ENCODE results near the gene GRHPR. TPM values are rescaled to one million over a fixed set of nuclear protein-coding genes. Genes with fewer than 3 reads are reported as not detected.

The GRHPR gene
- 72.5 and 76.5 TPM in 2 replicates for total RNA-seq

DNA sequence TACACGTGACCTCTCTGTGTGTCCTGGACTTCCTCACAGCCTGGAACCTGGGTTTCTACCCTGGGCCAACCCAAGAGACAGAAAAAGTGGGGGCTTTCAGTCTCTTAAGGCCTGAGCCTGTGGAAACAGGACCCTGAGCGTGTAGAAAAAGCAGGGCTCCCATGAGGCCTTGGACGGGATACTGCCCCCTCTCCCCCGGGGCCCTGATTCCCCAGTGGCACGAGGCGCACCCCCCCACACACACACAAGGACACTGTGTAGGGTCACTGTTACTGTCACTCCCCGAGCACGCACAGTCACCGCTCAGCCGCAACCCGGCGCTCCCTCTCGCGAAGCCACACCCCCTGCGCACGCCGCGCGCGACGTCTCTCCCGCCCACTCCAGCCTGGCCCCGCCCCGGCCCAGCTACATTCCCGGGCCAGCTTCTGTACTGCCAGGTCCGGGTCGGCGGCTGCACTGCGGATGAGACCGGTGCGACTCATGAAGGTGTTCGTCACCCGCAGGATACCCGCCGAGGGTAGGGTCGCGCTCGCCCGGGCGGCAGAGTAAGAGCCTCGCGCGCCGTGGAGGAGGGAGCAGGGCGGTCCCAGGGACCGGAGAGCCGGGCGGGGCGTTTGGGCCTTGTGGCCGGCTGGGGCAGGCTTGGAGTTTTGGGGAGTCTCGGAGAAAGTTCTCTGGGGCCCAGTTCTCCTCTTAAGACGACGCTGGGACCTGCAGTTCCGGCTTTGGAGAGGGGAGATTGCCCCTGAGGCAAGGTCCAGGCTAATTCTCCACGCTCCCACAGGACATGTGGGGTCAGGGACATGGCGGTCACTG lies at the start of gene GRHPR:
GRHPR (plus strand) TSS at position 408 of the 816 bp plus-strand sequence; CDS start at position 463, 55 bp downstream.
- Mint-ChIP-seq H3K4me1 (peaks cover 18% of the 10 kb centered on the region), H3K4me3 (peak within 1 kb of the TSS; percentile 96), H3K36me3 (ENCODE audit: low read depth) (peaks cover 15% of the 10 kb centered on the region), H3K27me3 (no peaks in the 10 kb centered on the region), H3K9me3 (no peaks in the 10 kb centered on the region), H3K27ac (peak within 1 kb of the TSS; percentile 97)
- DNase-seq: peak; percentile 97
- intact Hi-C loops (cut with micrococcal nuclease): loop anchor here (1.0 to 5.0 kb wide), 3 partner anchors 43 to 170 kb away; partner anchors contain the start of genes POLR1E, TOMM5 and ZBTB5

DNA sequence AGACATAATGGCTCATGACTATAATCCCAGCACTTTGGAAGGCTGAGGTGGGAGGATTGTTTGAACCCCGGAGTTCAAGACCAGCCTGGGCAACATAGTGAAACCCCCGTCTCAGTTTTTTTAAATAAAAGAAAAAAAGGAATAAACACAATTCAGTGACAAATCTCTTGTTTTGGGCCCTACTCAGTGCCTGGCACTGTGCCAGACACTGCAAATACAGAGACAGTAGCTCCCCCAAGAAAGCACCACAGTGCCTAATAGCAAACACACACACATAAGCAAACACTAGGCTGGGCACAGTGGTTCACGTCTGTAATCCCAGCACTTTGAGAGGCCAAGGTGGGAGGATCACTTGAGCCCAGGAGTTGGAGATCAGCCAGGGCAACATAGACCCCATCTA lies 49.7 kb upstream of the GRHPR start:
- Mint-ChIP-seq H3K9me3 (no peaks in the 10 kb centered on the region), H3K4me1 (peaks cover 3% of the 10 kb centered on the region), H3K4me3 (no peak overlapping the region), H3K27ac (no peak overlapping the region), H3K27me3 (peaks cover 14% of the 10 kb centered on the region), H3K36me3 (ENCODE audit: low read depth) (no peaks in the 10 kb centered on the region)
- DNase-seq: no peak
- intact Hi-C loops (cut with micrococcal nuclease): no loop called here

DNA sequence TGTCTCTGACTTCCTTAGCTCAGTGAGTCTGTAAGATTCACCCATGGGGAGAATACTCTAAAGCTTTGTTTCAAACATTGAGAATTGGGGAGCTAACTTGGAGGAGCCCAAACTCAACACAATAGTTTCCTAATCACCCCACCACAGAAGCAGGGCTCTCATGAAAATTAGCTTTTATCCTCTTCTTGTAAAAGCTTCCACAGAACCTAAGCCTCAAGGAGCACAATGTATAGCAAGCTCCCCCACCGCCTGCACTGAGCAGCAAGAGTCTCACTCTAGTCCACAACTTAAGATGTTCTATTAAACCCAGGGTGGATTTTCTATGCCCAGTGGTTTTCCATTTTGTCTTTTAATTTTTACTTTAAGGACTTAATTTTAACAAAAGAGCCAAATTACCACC lies 48.9 kb upstream of the GRHPR start:
- intact Hi-C loops (cut with micrococcal nuclease): no loop called here
- H3K27ac Mint-ChIP-seq: no peak overlapping the region
- no peaks in the 10 kb centered on the region for H3K9me3 Mint-ChIP-seq
- H3K4me1 Mint-ChIP-seq: peaks cover 3% of the 10 kb centered on the region
- no peak overlapping the region for H3K4me3 Mint-ChIP-seq
- H3K27me3 Mint-ChIP-seq: peaks cover 14% of the 10 kb centered on the region
- DNase-seq: no peak
- no peaks in the 10 kb centered on the region for H3K36me3 Mint-ChIP-seq (ENCODE audit: low read depth)

DNA sequence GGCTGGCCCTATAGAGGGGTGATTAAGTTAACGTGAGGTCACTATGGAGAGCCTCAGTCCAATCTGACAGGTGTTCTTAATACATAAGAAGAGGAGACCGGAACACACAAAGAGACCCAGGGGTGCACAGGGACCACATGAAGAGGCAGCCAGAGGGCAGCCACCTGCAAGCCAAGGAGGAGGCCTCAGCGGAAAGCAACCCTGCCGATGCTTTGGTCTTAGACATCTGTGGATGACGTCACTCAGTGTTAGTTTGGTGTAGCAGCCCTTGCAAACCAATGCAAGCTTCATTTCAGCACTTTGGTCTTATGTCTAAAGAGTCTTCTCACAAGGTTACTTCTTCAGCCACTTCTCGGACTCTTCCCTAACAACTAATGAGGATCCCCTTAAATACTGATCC lies 47.6 kb upstream of the GRHPR start:
- intact Hi-C loops (cut with micrococcal nuclease): no loop called here
- peak; percentile 59 for DNase-seq
- Mint-ChIP-seq H3K36me3 (ENCODE audit: low read depth) (no peaks in the 10 kb centered on the region), H3K27ac (no peak overlapping the region), H3K4me1 (peaks cover 3% of the 10 kb centered on the region), H3K27me3 (peaks cover 17% of the 10 kb centered on the region), H3K4me3 (no peak overlapping the region), H3K9me3 (no peaks in the 10 kb centered on the region)

DNA sequence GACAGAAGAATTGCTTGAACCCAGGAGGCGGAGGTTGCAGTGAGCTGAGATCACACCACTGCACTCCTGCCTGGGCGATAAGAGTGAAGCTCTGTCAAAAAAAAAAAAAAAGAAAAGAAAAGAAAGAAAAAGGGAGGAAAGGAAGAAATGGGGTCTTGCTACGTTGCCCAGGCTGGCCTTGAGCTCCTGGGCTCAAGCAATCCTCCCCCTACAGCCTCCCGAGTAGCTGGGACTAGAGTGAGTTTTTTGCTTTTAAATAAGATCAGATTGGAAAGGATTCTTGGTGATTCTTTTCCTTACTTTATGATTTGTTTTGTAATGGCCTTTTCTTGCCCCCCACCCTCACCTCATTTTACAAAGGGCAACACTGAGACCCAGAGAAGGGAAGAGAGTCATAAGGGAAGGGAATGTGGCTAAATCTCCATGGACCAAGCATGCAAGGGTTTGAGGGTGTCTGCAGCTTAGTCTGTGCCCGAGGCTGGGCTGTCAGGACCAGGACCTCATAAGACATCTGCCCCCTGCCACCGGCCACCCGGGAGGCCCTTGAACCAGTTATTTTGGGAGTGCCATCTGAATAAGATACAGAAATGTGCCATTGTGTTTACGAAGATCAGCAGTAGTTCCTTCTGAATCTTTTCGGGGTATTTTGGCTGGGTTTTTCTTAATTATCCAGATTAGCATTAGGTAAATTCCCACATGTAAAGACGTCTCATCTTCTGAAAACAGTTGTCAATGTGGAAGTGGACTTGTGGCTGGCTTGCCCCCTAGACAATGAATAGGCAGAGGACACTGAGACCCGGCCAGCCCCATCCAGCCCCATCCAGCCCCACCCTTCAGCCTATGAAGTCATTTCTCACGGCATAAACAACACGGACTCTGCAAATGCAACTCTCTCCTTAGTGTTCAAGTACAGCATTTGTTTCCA lies 44.5 kb upstream of the GRHPR start:
- intact Hi-C loops (cut with micrococcal nuclease): no loop called here
- no peaks in the 10 kb centered on the region for H3K9me3 Mint-ChIP-seq
- no peaks in the 10 kb centered on the region for H3K36me3 Mint-ChIP-seq (ENCODE audit: low read depth)
- no peak overlapping the region for H3K27ac Mint-ChIP-seq
- H3K4me1 Mint-ChIP-seq: peaks cover 1% of the 10 kb centered on the region
- no peak for DNase-seq
- H3K27me3 Mint-ChIP-seq: peaks cover 15% of the 10 kb centered on the region
- H3K4me3 Mint-ChIP-seq: no peak overlapping the region

DNA sequence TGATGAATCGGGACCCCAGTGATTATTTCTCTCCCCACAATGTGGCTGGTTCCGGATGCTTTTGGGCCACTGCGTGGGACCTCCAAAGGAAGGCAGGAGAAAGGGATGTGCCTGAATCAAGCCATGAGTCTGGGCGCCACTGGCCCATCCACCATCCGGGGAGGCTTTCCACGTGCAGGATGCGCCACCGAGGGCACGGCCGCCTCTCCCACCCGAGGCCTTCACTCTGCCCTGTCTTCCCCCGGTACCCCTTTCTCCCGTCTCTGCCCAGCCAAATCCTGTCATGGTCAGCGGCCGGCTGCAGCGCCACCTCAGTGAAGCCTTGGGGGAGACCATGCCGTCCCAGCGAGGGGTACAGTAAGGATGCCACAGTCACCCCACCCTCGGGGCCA lies 43.9 kb upstream of the GRHPR start:
- intact Hi-C loops (cut with micrococcal nuclease): no loop called here

DNA sequence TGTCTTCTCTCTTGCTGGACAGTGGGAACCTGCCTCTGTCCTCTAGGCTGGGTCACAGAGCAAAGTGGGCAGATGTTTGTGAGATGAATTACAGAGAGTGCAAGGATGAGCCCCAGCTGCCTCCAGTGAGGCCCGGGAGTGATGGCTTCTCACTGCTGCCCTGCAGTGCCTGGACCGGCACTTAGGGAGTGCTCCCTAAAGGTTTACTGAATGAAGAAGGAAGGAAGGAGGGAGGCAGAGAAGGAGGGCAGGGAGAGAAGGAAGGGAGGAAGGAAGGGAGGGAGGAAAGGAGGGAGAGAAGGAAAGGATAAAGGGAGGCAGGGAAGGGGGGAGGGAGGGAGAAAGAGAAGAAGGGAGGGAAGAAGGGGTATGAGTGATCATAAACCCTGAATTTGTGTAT lies 42.7 kb upstream of the GRHPR start:
- Mint-ChIP-seq H3K27ac (no peak overlapping the region), H3K27me3 (peaks cover 9% of the 10 kb centered on the region), H3K4me3 (no peak overlapping the region), H3K36me3 (ENCODE audit: low read depth) (no peaks in the 10 kb centered on the region), H3K9me3 (no peaks in the 10 kb centered on the region), H3K4me1 (peaks cover under 1% of the 10 kb centered on the region)
- no peak for DNase-seq
- intact Hi-C loops (cut with micrococcal nuclease): no loop called here

More for the DNA sequence above, 43.9 kb upstream of the GRHPR start:
- H3K27me3 Mint-ChIP-seq: peaks cover 12% of the 10 kb centered on the region
- H3K4me1 Mint-ChIP-seq: peaks cover 1% of the 10 kb centered on the region
- H3K36me3 Mint-ChIP-seq (ENCODE audit: low read depth): no peaks in the 10 kb centered on the region
- no peak for DNase-seq
- no peak overlapping the region for H3K4me3 Mint-ChIP-seq
- no peak overlapping the region for H3K27ac Mint-ChIP-seq
- no peaks in the 10 kb centered on the region for H3K9me3 Mint-ChIP-seq

DNA sequence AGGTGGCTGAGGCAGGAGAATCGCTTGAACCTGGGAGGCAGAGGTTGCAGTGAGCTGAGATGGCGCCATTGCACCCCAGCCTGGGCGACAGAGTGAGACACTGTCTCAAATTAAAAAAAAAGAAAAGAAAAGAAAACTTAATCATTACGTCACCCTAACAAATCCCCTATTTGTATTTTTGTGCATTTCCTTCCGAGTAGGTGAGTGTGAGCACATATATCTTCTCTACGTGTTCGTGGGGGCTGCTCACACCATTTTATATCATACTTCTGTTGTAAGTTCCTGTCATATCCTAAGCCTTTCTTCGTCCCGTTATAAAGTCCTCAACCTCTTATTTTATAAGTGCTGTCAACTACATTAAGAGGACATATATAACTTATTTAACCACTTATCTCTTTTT lies 41.9 kb upstream of the GRHPR start:
- Mint-ChIP-seq H3K4me1 (no peaks in the 10 kb centered on the region), H3K4me3 (no peak overlapping the region), H3K36me3 (ENCODE audit: low read depth) (no peaks in the 10 kb centered on the region), H3K27me3 (peaks cover 8% of the 10 kb centered on the region), H3K9me3 (no peaks in the 10 kb centered on the region), H3K27ac (no peak overlapping the region)
- intact Hi-C loops (cut with micrococcal nuclease): no loop called here
- DNase-seq: no peak

DNA sequence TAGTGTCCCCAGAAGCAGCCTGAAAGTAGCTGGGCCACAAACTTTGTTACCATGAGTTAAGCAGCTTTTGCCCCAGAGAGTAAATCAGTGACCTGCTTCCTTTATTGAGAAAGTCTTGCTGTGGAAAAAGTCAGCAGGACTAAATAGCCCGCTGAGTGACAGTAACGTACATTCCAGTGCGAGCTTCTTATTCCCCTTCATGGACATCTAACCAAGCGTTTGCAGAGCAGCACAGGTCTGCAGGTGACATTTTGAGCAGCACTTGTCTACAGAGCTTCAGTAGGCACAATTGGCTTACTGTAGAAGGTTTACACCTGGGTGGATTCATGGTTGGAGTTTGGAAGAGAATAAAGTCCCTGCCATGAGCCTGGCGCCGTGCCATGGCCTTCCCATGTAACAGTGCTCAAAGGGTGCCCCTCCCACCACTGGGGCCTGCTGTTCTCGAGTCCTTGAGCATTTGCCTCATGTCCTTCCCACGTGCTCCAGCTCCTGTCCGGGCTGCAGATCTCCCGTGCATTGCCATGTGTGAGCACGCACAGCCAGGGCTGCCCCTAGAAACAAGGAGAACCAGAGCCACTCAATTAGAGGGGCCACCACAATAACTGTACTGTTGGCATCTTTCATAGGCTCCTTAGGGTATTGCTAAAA lies 41.3 kb upstream of the GRHPR start:
- DNase-seq: no peak
- H3K27ac Mint-ChIP-seq: no peak overlapping the region
- H3K27me3 Mint-ChIP-seq: peaks cover 6% of the 10 kb centered on the region
- H3K4me3 Mint-ChIP-seq: no peak overlapping the region
- no peaks in the 10 kb centered on the region for H3K36me3 Mint-ChIP-seq (ENCODE audit: low read depth)
- H3K4me1 Mint-ChIP-seq: no peaks in the 10 kb centered on the region
- H3K9me3 Mint-ChIP-seq: no peaks in the 10 kb centered on the region
- intact Hi-C loops (cut with micrococcal nuclease): no loop called here

DNA sequence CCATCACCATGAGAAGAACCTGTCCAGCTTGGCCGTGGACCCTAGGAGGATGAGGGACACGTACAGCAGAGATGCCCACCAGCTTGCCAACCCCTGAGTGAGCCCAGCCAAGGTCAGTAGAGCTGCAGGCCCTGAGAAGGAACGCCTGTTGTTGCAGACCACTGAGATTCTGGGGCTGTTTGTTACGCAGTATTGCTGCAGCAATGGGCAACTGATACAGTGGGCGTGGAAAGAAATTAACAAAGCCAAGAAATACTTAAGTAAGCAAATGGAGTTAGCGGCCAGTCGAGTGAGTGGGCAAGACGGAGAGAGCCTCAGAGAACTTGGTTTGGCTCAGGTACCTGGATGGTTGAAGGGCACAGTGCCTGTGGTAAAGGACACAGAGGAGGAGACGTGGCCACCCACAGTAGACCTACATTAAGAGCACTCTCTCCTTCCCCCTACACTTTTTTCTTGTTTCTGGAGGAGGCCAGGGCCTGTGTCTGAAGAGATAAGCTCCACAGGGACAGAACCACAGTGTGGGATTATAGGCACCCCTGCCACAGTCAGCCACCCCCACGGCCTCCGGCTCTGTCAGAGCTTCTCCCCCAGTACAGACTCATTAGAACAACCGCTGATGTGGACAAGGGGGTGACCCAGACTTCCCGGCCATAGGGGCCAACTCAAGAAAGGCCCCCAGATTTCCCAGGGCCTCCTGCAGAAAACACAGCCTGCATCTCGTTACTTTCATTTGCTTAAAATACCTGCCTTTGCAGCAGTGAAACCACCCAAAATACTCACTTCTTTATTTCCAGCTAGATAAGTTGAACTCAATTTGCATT lies 40.1 kb upstream of the GRHPR start:
- Mint-ChIP-seq H3K4me1 (no peaks in the 10 kb centered on the region), H3K27me3 (peaks cover 3% of the 10 kb centered on the region)
- intact Hi-C loops (cut with micrococcal nuclease): no loop called here

DNA sequence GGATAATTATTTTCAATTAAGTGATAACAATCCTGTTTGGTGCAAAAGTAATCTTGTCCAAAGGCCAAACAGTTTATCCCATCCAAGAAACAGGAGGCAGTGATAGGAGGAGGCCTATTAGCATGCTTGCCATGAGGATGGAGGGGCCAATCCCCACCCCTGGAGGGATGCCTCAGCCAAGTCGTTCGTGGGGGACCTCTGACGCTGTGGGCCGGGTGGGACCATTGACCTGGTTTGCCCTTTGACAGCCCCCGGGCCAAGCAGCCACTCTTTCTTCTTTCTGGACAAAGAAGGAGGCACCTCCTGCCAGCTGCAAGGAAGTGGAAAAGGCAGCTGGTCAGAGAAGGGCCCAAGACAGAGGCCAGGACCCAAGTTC lies 39.5 kb upstream of the GRHPR start:
- H3K36me3 Mint-ChIP-seq (ENCODE audit: low read depth): no peaks in the 10 kb centered on the region
- no peak overlapping the region for H3K4me3 Mint-ChIP-seq
- intact Hi-C loops (cut with micrococcal nuclease): no loop called here
- no peaks in the 10 kb centered on the region for H3K9me3 Mint-ChIP-seq
- no peaks in the 10 kb centered on the region for H3K4me1 Mint-ChIP-seq
- DNase-seq: no peak
- H3K27me3 Mint-ChIP-seq: peaks cover 3% of the 10 kb centered on the region
- H3K27ac Mint-ChIP-seq: no peak overlapping the region

More for the DNA sequence above, 40.1 kb upstream of the GRHPR start:
- DNase-seq: no peak
- Mint-ChIP-seq H3K27ac (no peak overlapping the region), H3K36me3 (ENCODE audit: low read depth) (no peaks in the 10 kb centered on the region), H3K9me3 (no peaks in the 10 kb centered on the region), H3K4me3 (no peak overlapping the region)

DNA sequence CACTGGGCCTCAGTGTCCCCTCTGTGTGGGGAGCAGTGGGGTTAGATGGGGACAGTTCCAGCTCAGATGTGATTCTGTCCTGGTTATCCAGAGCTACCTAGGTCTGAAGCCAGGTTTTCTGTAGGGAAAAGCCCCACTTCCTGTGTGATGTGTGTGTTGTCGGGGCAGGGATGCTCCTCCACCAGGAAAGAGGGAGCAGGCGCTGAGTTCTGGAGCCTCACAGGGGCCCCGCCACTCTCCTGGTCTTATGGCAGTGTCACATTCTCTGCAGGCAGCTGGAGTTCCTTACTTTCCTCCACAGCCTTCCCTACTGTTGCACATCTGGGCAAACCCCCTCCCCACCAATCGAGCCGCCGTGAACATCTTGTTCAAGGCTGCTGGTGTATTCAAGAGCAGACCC lies 39.1 kb upstream of the GRHPR start:
- no peak for DNase-seq
- no peaks in the 10 kb centered on the region for H3K4me1 Mint-ChIP-seq

More for the DNA sequence above, 39.1 kb upstream of the GRHPR start:
- H3K36me3 Mint-ChIP-seq (ENCODE audit: low read depth): no peaks in the 10 kb centered on the region
- H3K4me3 Mint-ChIP-seq: no peak overlapping the region
- no peaks in the 10 kb centered on the region for H3K9me3 Mint-ChIP-seq
- peaks cover 3% of the 10 kb centered on the region for H3K27me3 Mint-ChIP-seq
- H3K27ac Mint-ChIP-seq: no peak overlapping the region
- intact Hi-C loops (cut with micrococcal nuclease): no loop called here

All from activated CD4-positive, alpha-beta T cell treated with anti-CD3 and anti-CD28 coated beads, Interleukin-2, amount 10 ng/mL, durations not matched to agents 24 days and 14 days (primary cell).